AML-193 (cell line): ENCODE data around the gene NT5DC1.
A peak's percentile ranks its signal among the peaks of the same experiment; 100 is the strongest.

ENCODE experiments used
- DNase-seq, 2 experiments: peaks; one replicate each; lab custom pipeline; 2025; lab: John Stamatoyannopoulos, UW

Gene NT5DC1

GRCh38 chr6:116192786-116193185, 92.1 kb downstream of the NT5DC1 start:
- DNase-seq, result no peak

- no peak for DNase-seq
These were observed 96.2 kb downstream of the NT5DC1 start for GRCh38 chr6:116196841-116197240.

- DNase-seq, result no peak
These were observed 100.1 kb downstream of the NT5DC1 start for GRCh38 chr6:116200619-116201249.

GRCh38 chr6:116201538-116201937, 100.9 kb downstream of the NT5DC1 start:
- DNase-seq, result no peak

GRCh38 chr6:116205281-116205680, 104.6 kb downstream of the NT5DC1 start:
- DNase-seq, result no peak

GRCh38 chr6:116206231-116206903, 105.7 kb downstream of the NT5DC1 start:
- peak; percentile 81 to 86 for DNase-seq

- DNase-seq, result no peak
These were observed 107.6 kb downstream of the NT5DC1 start for GRCh38 chr6:116208056-116208785.

- DNase-seq, result no peak
These were observed 109.7 kb downstream of the NT5DC1 start for GRCh38 chr6:116210316-116210715.

- DNase-seq, result no peak
These were observed 110.2 kb downstream of the NT5DC1 start for GRCh38 chr6:116210750-116211425.

GRCh38 chr6:116214681-116215080, 114.0 kb downstream of the NT5DC1 start:
- no peak for DNase-seq

GRCh38 chr6:116215414-116215813, 114.8 kb downstream of the NT5DC1 start:
- no peak for DNase-seq

GRCh38 chr6:116217069-116217468, 116.4 kb downstream of the NT5DC1 start:
- peak; percentile 93 to 94 for DNase-seq

- peak; percentile 67 to 74 for DNase-seq
These were observed 117.5 kb downstream of the NT5DC1 start for GRCh38 chr6:116218172-116218633.

GRCh38 chr6:116218866-116219265, 118.2 kb downstream of the NT5DC1 start:
- no peak for DNase-seq

GRCh38 chr6:116221067-116221466, 120.4 kb downstream of the NT5DC1 start:
- no peak for DNase-seq

GRCh38 chr6:116221911-116222310, 121.3 kb downstream of the NT5DC1 start:
- DNase-seq, result no peak

GRCh38 chr6:116223355-116223754, 122.7 kb downstream of the NT5DC1 start:
- no peak for DNase-seq

GRCh38 chr6:116229287-116229913, 128.7 kb downstream of the NT5DC1 start:
- no peak for DNase-seq

- DNase-seq, result no peak
These were observed 134.0 kb downstream of the NT5DC1 start for GRCh38 chr6:116234689-116235088.

- peak in 1 of 2 experiments; percentile 10 for DNase-seq
These were observed 137.4 kb downstream of the NT5DC1 start for GRCh38 chr6:116238083-116238482.

- DNase-seq, result no peak
These were observed 138.6 kb downstream of the NT5DC1 start for GRCh38 chr6:116239256-116239655.

GRCh38 chr6:116239856-116240255, 139.2 kb downstream of the NT5DC1 start:
- DNase-seq, result no peak
